PFSK-1 (cell line): ENCODE results near the gene PLCL2.

Experiments used
- FOXP2 ChIP-seq: optimal IDR thresholded peaks from 2 replicates; pipeline ENCODE3; 2011; ENCODE audit warnings: borderline replicate concordance, control low read depth, inconsistent platforms; ENCODE audit not compliant: insufficient read depth; ENCODE audit errors: extremely low read length, extremely low read depth
- POLR2AphosphoS5 ChIP-seq: IDR thresholded peaks from 2 replicates; pipeline ENCODE4 v1.6.1; 2012; ENCODE audit warnings: low read depth, mild to moderate bottlenecking, control low read depth, low read length, moderate library complexity
- REST ChIP-seq, 2 experiments: IDR thresholded peaks; 2 replicates each; pipeline versions ENCODE4 v1.6.1 to v1.8.0; 2011 to 2012; ENCODE audit warnings: low read depth in 2 of 2, low read length in 2 of 2, control low read depth in 1 of 2, inconsistent platforms in 1 of 2, mild to moderate bottlenecking in 1 of 2, moderate library complexity in 1 of 2; ENCODE audit not compliant: insufficient read depth in 1 of 2
- SIN3A ChIP-seq: IDR thresholded peaks from 2 replicates; pipeline ENCODE4 v1.6.1; 2012; ENCODE audit warnings: mild to moderate bottlenecking, low read length, moderate library complexity, borderline replicate concordance; ENCODE audit not compliant: insufficient read depth
- TAF1 ChIP-seq: IDR thresholded peaks from 2 replicates; pipeline ENCODE4 v1.6.1; 2012; ENCODE audit warnings: low read length, control low read depth, borderline replicate concordance; ENCODE audit not compliant: insufficient read depth

The PLCL2 gene

GRCh38 chr3:17103579-17103978, 218.8 kb downstream of the PLCL2 start:
- TF ChIP-seq POLR2AphosphoS5 (no peak), TAF1 (no peak), SIN3A (no peak), REST (IDR thresholded peaks at IDR 0.05; ENCODE audit: insufficient read depth in 1 of 2, low read depth in 2 of 2, low read length in 2 of 2) (no peak), FOXP2 (no peak)

GRCh38 chr3:17110660-17111396, 226.1 kb downstream of the PLCL2 start:
- TF ChIP-seq POLR2AphosphoS5, result no peak
- TF ChIP-seq SIN3A, result no peak
- TF ChIP-seq FOXP2, result no peak

DNA sequence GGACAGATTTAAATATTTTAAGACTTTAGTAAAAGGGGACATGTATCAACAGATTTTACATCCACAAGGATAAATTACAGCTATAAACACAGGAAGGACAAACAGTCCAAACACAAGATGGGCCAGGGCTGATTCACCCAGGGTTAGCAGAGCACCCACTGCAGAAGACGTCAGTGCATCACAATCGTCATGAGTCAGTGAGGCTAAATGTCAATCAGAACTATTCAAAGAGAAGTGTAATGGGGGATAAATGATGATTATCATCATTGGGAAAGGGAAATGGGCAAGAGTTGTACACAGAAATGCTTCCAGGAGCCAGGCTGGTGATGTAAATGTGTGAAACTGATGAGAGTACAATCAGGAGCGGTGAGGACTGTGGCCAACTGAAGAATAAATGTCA, 226.8 kb downstream of the PLCL2 start:
- TF ChIP-seq FOXP2, result no peak
- no peak for TF ChIP-seq TAF1

GRCh38 chr3:17115186-17115585, 230.4 kb downstream of the PLCL2 start:
- TF ChIP-seq TAF1 (no peak), REST (IDR thresholded peaks at IDR 0.05; ENCODE audit: insufficient read depth in 1 of 2, low read depth in 2 of 2, low read length in 2 of 2) (no peak), FOXP2 (no peak), POLR2AphosphoS5 (no peak), SIN3A (no peak)

DNA sequence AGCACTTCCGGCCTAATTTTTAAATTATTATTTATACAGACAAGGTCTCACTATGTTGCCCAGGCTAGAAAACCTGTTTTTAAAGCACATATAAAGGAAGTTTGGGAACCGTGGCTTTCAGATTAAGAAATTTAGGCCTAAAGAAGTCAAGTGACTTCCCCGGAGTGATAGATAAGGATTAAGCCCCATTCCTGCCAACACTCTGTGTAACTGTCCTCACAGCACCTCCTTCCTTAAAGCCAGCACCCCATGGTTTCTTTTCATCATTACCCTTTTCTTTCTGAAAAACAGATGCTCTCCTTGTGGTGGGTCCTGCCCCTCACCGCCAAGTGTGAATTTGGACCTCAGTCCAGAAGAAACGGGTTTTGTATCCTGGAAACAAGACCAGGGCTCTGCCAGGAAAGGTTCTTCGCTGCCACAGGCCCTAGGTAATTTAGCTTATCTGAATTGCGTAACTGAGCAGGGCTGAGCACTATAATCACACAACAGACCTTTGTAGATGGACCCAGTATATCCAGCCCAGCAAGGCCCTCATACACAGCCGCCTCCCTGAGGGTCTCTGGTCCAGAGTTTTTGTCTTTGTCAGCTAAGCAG, 231.3 kb downstream of the PLCL2 start:
- TF ChIP-seq TAF1 (no peak), REST (IDR thresholded peaks at IDR 0.05; ENCODE audit: insufficient read depth in 1 of 2, low read depth in 2 of 2, low read length in 2 of 2) (no peak), FOXP2 (no peak), SIN3A (no peak), POLR2AphosphoS5 (no peak)

DNA sequence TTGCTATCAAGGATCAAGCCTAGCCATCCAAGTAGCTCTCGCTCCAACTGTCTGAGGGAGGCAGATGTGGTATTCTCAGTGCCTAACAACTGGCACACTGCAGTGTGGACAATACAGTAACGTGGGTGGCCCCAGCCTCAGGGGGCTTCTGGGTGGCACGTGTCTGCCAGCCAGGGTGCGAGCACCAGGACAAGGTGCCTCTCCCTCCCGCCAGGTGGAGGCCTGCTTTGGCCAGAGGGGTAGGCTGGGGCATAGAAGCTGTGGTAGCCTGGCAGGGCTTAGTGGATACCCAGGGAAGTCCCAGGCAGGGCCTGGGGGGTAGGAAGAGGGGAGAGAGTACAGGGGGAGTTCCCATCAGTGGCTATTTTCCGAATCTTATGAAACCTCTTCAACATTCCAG, 234.0 kb downstream of the PLCL2 start:
- TF ChIP-seq POLR2AphosphoS5 (no peak), SIN3A (no peak), TAF1 (no peak), REST (IDR thresholded peaks at IDR 0.05; ENCODE audit: insufficient read depth in 1 of 2, low read depth in 2 of 2, low read length in 2 of 2) (no peak), FOXP2 (no peak)
